HepG2 (cell line): ENCODE results near the gene SIRT7. TPM values are rescaled to one million over a fixed set of nuclear protein-coding genes. Genes with fewer than 3 reads are reported as not detected.

ENCODE experiments used
- AFF4 ChIP-seq: sonication (generic); formaldehyde crosslinking; IDR thresholded peaks from 2 replicates; pipeline ENCODE4 v1.4.0; 2020; ENCODE audit warnings: missing genetic modification reagents
- ARID2 ChIP-seq: sonication (generic); formaldehyde crosslinking; IDR thresholded peaks from 2 replicates; pipeline ENCODE4 v1.8.1; 2022; ENCODE audit warnings: mild to moderate bottlenecking, missing genetic modification reagents, borderline replicate concordance
- ATF5 ChIP-seq: sonication (generic); formaldehyde crosslinking; IDR thresholded peaks from 2 replicates; pipeline ENCODE4 v1.4.0; 2020; ENCODE audit warnings: mild to moderate bottlenecking, low read depth, missing genetic modification reagents
- CCDC6 ChIP-seq: sonication (generic); formaldehyde crosslinking; IDR thresholded peaks from 2 replicates; pipeline ENCODE4 v1.8.1; 2022; ENCODE audit warnings: mild to moderate bottlenecking, missing genetic modification reagents, moderate library complexity
- ELF4 ChIP-seq: sonication (generic); formaldehyde crosslinking; IDR thresholded peaks from 2 replicates; pipeline ENCODE4 v1.5.0; 2020; ENCODE audit warnings: missing genetic modification reagents, mild to moderate bottlenecking, moderate library complexity, borderline replicate concordance
- HIVEP1 ChIP-seq: sonication (generic); formaldehyde crosslinking; IDR thresholded peaks from 2 replicates; pipeline ENCODE4 v1.4.0; 2020; ENCODE audit warnings: mild to moderate bottlenecking, missing genetic modification reagents
- HNRNPL ChIP-seq: fragments of 200-400 bp; formaldehyde crosslinking; IDR thresholded peaks from 2 replicates; pipeline ENCODE4 v1.6.1; 2017; ENCODE audit warnings: mild to moderate bottlenecking, low read depth, low read length
- JDP2 ChIP-seq: sonication (generic); formaldehyde crosslinking; IDR thresholded peaks from 2 replicates; pipeline ENCODE4 v1.8.1; 2022; ENCODE audit warnings: missing genetic modification reagents, borderline replicate concordance
- MTA3 ChIP-seq: sonication (generic); formaldehyde crosslinking; IDR thresholded peaks from 2 replicates; pipeline ENCODE4 v1.4.0; 2020; ENCODE audit warnings: missing genetic modification reagents
- MZF1 ChIP-seq: sonication (generic); formaldehyde crosslinking; IDR thresholded peaks from 2 replicates; pipeline ENCODE4 v1.8.1; 2023; ENCODE audit warnings: mild to moderate bottlenecking, missing genetic modification reagents, borderline replicate concordance
- NR2C2 ChIP-seq: sonication (generic); formaldehyde crosslinking; IDR thresholded peaks from 2 replicates; pipeline ENCODE4 v1.4.0; 2020; ENCODE audit warnings: missing genetic modification reagents, mild to moderate bottlenecking, moderate library complexity, borderline replicate concordance
- NR2F2 ChIP-seq: IDR thresholded peaks from 2 replicates; pipeline ENCODE4 v1.6.1; 2012; ENCODE audit warnings: low read depth, inconsistent platforms, borderline replicate concordance
- PATZ1 ChIP-seq: sonication (generic); formaldehyde crosslinking; IDR thresholded peaks from 2 replicates; pipeline ENCODE4 v1.4.0; 2020; ENCODE audit warnings: missing genetic modification reagents
- PCBP1 ChIP-seq: fragments of 200-400 bp; formaldehyde crosslinking; IDR thresholded peaks from 2 replicates; pipeline ENCODE4 v1.6.1; 2017; ENCODE audit warnings: mild to moderate bottlenecking, low read depth, low read length, borderline replicate concordance
- SNRNP70 ChIP-seq: fragments of 200-400 bp; formaldehyde crosslinking; IDR thresholded peaks from 2 replicates; pipeline ENCODE4 v1.6.1; 2017; ENCODE audit warnings: mild to moderate bottlenecking, low read depth, low read length, moderate library complexity
- STAG1 ChIP-seq: sonication (generic); formaldehyde crosslinking; IDR thresholded peaks from 2 replicates; pipeline ENCODE4 v1.4.0; 2020; ENCODE audit warnings: missing genetic modification reagents
- TBX3 ChIP-seq: fragments of 450-650 bp; IDR thresholded peaks from 2 replicates; pipeline ENCODE4 v1.6.1; 2017; ENCODE audit warnings: antibody characterized with exemption, mild to moderate bottlenecking, inconsistent platforms, borderline replicate concordance
- YEATS2 ChIP-seq: sonication (generic); formaldehyde crosslinking; IDR thresholded peaks from 2 replicates; pipeline ENCODE4 v1.4.0; 2020; ENCODE audit warnings: missing genetic modification reagents, borderline replicate concordance
- ZKSCAN1 ChIP-seq: fragments of 150-350 bp; IDR thresholded peaks from 2 replicates; pipeline ENCODE4 v1.6.1; 2014; ENCODE audit warnings: low read length
- ZNF256 ChIP-seq: sonication (generic); formaldehyde crosslinking; conservative IDR thresholded peaks from 2 replicates; pipeline ENCODE4 v1.4.0; 2020; ENCODE audit warnings: missing genetic modification reagents
- ZNF33B ChIP-seq: sonication (generic); formaldehyde crosslinking; IDR thresholded peaks from 2 replicates; pipeline ENCODE4 v1.5.1; 2020; ENCODE audit warnings: mild to moderate bottlenecking, missing genetic modification reagents
- ZNF749 ChIP-seq: sonication (generic); formaldehyde crosslinking; IDR thresholded peaks from 2 replicates; pipeline ENCODE4 v1.8.0; 2022; ENCODE audit warnings: mild to moderate bottlenecking, missing genetic modification reagents, moderate library complexity, borderline replicate concordance
- ZNF75D ChIP-seq: sonication (generic); formaldehyde crosslinking; IDR thresholded peaks from 2 replicates; pipeline ENCODE4 v1.8.1; 2023; ENCODE audit warnings: missing genetic modification reagents, mild to moderate bottlenecking, borderline replicate concordance
- ZNF761 ChIP-seq: sonication (generic); formaldehyde crosslinking; conservative IDR thresholded peaks from 2 replicates; pipeline ENCODE4 v1.4.0; 2020; ENCODE audit warnings: mild to moderate bottlenecking, missing genetic modification reagents
- ZNF841 ChIP-seq: sonication (generic); formaldehyde crosslinking; IDR thresholded peaks from 2 replicates; pipeline ENCODE4 v1.8.1; 2023; ENCODE audit warnings: missing genetic modification reagents, borderline replicate concordance
- polyA plus RNA-seq, 8 experiments: library from polyadenylated mRNA; depleted of rRNA in 3 of 8; stranded (reverse) in 7 of 8; unstranded in 1 of 8; fragments of >200 nt; fragmentation: Illumina TruSeq in 4 of 8; extraction: Trizol in 4 of 8; gene quantifications; 2 replicates each; pipeline versions ENCODE4 v1.2.1 to v1.2.3, GENCODE V29; 2011 to 2016; ENCODE audit warnings: low read depth in 4 of 8, missing spikeins in 1 of 8, mixed read lengths in 1 of 8; ENCODE audit not compliant: insufficient read depth in 1 of 8
- total RNA-seq, 5 experiments: library from RNA; depleted of rRNA; stranded (reverse); fragments of >200 nt; fragmentation: Illumina TruSeq; extraction: Trizol; gene quantifications; 2 replicates each; pipeline ENCODE4 v1.2.3, GENCODE V29; 2016; ENCODE audit warnings: low read depth in 1 of 5

Gene SIRT7
- total and polyA plus RNA-seq, 2 of the 13 experiments (the other 11 are each of a cell fraction or from before 2014, with no cell fraction given) = 8.3 to 24.8 TPM

- TF ChIP-seq AFF4 (CRISPR knock-in tag) = no peak
- TF ChIP-seq ZKSCAN1 = no peak
- TF ChIP-seq HIVEP1 (CRISPR knock-in tag) = no peak
- 0 out of 2 replicates have a peak, but pooled peaks have one; percentile 20 for TF ChIP-seq CCDC6 (CRISPR knock-in tag)
- no peak for TF ChIP-seq ZNF33B (CRISPR knock-in tag)
- no peak for TF ChIP-seq ZNF749 (CRISPR knock-in tag)
- no peak for TF ChIP-seq ZNF841 (CRISPR knock-in tag)
- no peak for TF ChIP-seq JDP2 (CRISPR knock-in tag)
- no peak for TF ChIP-seq ZNF256 (CRISPR knock-in tag)
- no peak for TF ChIP-seq SNRNP70
- TF ChIP-seq PATZ1 (CRISPR knock-in tag) = 0 out of 2 replicates have a peak, but pooled peaks have one; percentile 31
- TF ChIP-seq PCBP1 = peak; percentile 82; the same call in 1 of the 2 replicates
- no peak for TF ChIP-seq YEATS2
- no peak for TF ChIP-seq ZNF761 (CRISPR knock-in tag)
- no peak for TF ChIP-seq NR2F2
- peak; percentile 55 for TF ChIP-seq STAG1 (CRISPR knock-in tag)
- no peak for TF ChIP-seq MTA3 (CRISPR knock-in tag)
- TF ChIP-seq ATF5 = no peak
- TF ChIP-seq ARID2 (CRISPR knock-in tag) = no peak
- no peak for TF ChIP-seq MZF1 (CRISPR knock-in tag)
- TF ChIP-seq HNRNPL = peak; percentile 80
- TF ChIP-seq ELF4 (CRISPR knock-in tag) = no peak
- no peak for TF ChIP-seq TBX3
- no peak for TF ChIP-seq ZNF75D (CRISPR knock-in tag)
- TF ChIP-seq NR2C2 (CRISPR knock-in tag) = no peak
These were observed 23.6 kb upstream of the SIRT7 start (continued) for GRCh38 chr17:81941484-81942166.
